ENCODE measurements around the gene RCAN1.
"Not testable (repeated sequence)": the region's sequence is repeated elsewhere in the genome, so short reads cannot be mapped to it uniquely, and the experiment has no call there.

RCAN1 gene

DNA sequence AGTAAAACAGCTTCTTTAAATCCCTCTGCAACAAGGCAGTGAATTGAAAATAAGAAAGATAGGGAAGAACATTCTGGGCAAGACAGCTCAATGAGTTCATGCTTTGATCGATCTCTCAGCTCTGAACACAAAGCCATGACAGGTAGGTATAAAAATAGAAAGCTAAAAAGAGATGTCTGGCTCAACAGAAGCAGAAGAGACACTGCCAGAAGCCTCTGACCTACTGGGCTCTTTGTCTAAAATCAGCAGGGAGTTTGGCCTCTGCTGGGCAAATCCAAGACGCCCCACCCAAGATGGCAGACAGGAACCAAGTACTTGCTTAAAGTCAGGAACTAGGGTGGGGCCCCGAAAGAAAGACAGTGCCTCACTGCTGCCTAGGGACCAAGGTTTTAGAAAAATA is 147.6 kb downstream of the RCAN1 start:
- in situ Hi-C loops (cut with MboI; ENCODE audit: low sequenced_read_pairs), result not testable (repeated sequence)
